IMR-90 (cell line): ENCODE measurements around the gene DENND2C. TPM values are rescaled to one million over a fixed set of nuclear protein-coding genes. Genes with fewer than 3 reads are reported as not detected.

ENCODE experiments used
- ATAC-seq: fragments of 200-7000 bp; cut with Tn5 transposase; 2 replicates; pipeline ENCODE4 v1.9.1; 2020; ENCODE audit warnings: low read depth, mild to moderate bottlenecking, moderate library complexity
- BruUV-seq: library from RNA; stranded (reverse); fragments of 400-500 nt; replicated peaks from 2 replicates; lab custom pipeline; 2021; lab: Mats Ljungman, UMichigan
- CTCF ChIA-PET: fragments of 300-600 bp; formaldehyde crosslinking; extraction: SDS; loops from one replicate; lab custom pipeline; 2021; ENCODE audit warnings: antibody characterized with exemption; lab: Yijun Ruan, JAX
- POLR2A ChIA-PET: fragments of 300-600 bp; sonication (Branson Sonifier 250); formaldehyde crosslinking; loops from one replicate; lab custom pipeline; 2022; ENCODE audit warnings: antibody characterized with exemption; ENCODE audit not compliant: unreplicated experiment; lab: Charles Lee
- DNase-seq: peaks from one replicate; pipeline ENCODE4 v3.0.0; 2013
- H2AFZ ChIP-seq: replicated peaks from 2 replicates; pipeline ENCODE3; 2013; ENCODE audit warnings: low read length, mild to moderate bottlenecking; ENCODE audit not compliant: poor library complexity
- H2AK5ac ChIP-seq: 2 replicates; pipeline ENCODE4 v1.6.1; 2013; ENCODE audit warnings: low read depth, low read length, inconsistent platforms
- H2AK9ac ChIP-seq: replicated peaks from 2 replicates; pipeline ENCODE3; 2013; ENCODE audit warnings: mild to moderate bottlenecking, low read depth, low read length, moderate library complexity; ENCODE audit not compliant: poor library complexity
- H2BK120ac ChIP-seq: 2 replicates; pipeline ENCODE4 v1.6.1; 2013; ENCODE audit warnings: low read depth, low read length, inconsistent platforms
- H2BK15ac ChIP-seq: 3 replicates; pipeline ENCODE4 v1.6.1; 2013; ENCODE audit warnings: low read depth, low read length, inconsistent platforms
- H2BK20ac ChIP-seq: 2 replicates; pipeline ENCODE4 v1.6.1; 2013; ENCODE audit warnings: low read depth, mild to moderate bottlenecking, inconsistent platforms, low read length, moderate library complexity
- H2BK5ac ChIP-seq: 2 replicates; pipeline ENCODE4 v1.6.1; 2013; ENCODE audit warnings: mild to moderate bottlenecking, low read depth, low read length, inconsistent platforms; ENCODE audit not compliant: poor library complexity, severe bottlenecking
- H3K14ac ChIP-seq: replicated peaks from 2 replicates; pipeline ENCODE4 v1.6.1; 2013; ENCODE audit warnings: low read depth, low read length, inconsistent platforms
- H3K18ac ChIP-seq: 2 replicates; pipeline ENCODE4 v1.6.1; 2013; ENCODE audit warnings: low read depth, low read length, control low read depth
- H3K23ac ChIP-seq: 2 replicates; pipeline ENCODE4 v1.6.1; 2013; ENCODE audit warnings: low read depth, low read length, inconsistent platforms
- H3K27ac ChIP-seq: 2 replicates; pipeline ENCODE4 v1.5.1; 2013; ENCODE audit warnings: mild to moderate bottlenecking, control low read depth, low read length; ENCODE audit not compliant: insufficient read depth
- H3K27me3 ChIP-seq: 2 replicates; pipeline ENCODE4 v1.6.1; 2013; ENCODE audit warnings: low read length; ENCODE audit not compliant: control insufficient read depth, insufficient read depth
- H3K36me3 ChIP-seq: 2 replicates; pipeline ENCODE4 v1.6.1; 2013; ENCODE audit warnings: low read length, mixed read lengths; ENCODE audit not compliant: control insufficient read depth, insufficient read depth
- H3K4ac ChIP-seq: 2 replicates; pipeline ENCODE4 v1.6.1; 2013; ENCODE audit warnings: low read depth, low read length, inconsistent platforms
- H3K4me1 ChIP-seq: 2 replicates; pipeline ENCODE4 v1.6.1; 2013; ENCODE audit warnings: low read length, mixed read lengths; ENCODE audit not compliant: control insufficient read depth, insufficient read depth
- H3K4me2 ChIP-seq: 2 replicates; pipeline ENCODE4 v1.6.1; 2013; ENCODE audit warnings: low read depth, mild to moderate bottlenecking, control low read depth, low read length, moderate library complexity
- H3K4me3 ChIP-seq: 2 replicates; pipeline ENCODE4 v1.5.1; 2013; ENCODE audit warnings: low read depth, mild to moderate bottlenecking, control low read depth, low read length, moderate library complexity; ENCODE audit not compliant: insufficient read depth
- H3K56ac ChIP-seq: 2 replicates; pipeline ENCODE4 v1.6.1; 2013; ENCODE audit warnings: low read length, inconsistent platforms; ENCODE audit not compliant: insufficient read depth; ENCODE audit errors: extremely low read depth
- H3K79me1 ChIP-seq, 2 experiments: 2 replicates each; pipeline ENCODE4 v1.6.1; 2013; ENCODE audit warnings: low read length in 2 of 2, inconsistent platforms in 1 of 2, low read depth in 1 of 2
- H3K9ac ChIP-seq: 2 replicates; pipeline ENCODE4 v1.6.1; 2013; ENCODE audit warnings: low read depth, low read length, control low read depth
- H3K9me1 ChIP-seq: 2 replicates; pipeline ENCODE4 v1.6.1; 2013; ENCODE audit warnings: low read length, inconsistent platforms; ENCODE audit not compliant: insufficient read depth
- H3K9me3 ChIP-seq: 2 replicates; pipeline ENCODE4 v1.6.1; 2013; ENCODE audit warnings: low read length; ENCODE audit not compliant: control insufficient read depth, insufficient read depth
- H4K20me1 ChIP-seq: 2 replicates; pipeline ENCODE4 v1.6.1; 2013; ENCODE audit warnings: low read length, inconsistent platforms; ENCODE audit not compliant: insufficient read depth
- H4K5ac ChIP-seq: 2 replicates; pipeline ENCODE4 v1.6.1; 2013; ENCODE audit warnings: mild to moderate bottlenecking, low read depth, low read length, control low read depth
- H4K8ac ChIP-seq, 2 experiments: 2 replicates each; pipeline ENCODE4 v1.6.1; 2013; ENCODE audit warnings: low read depth in 2 of 2, low read length in 2 of 2, control low read depth in 1 of 2, inconsistent platforms in 1 of 2
- H4K91ac ChIP-seq: 2 replicates; pipeline ENCODE4 v1.6.1; 2013; ENCODE audit warnings: low read depth, low read length, inconsistent platforms; ENCODE audit not compliant: insufficient read depth
- CHD1 ChIP-seq: IDR thresholded peaks from 2 replicates; pipeline ENCODE4 v1.6.1; 2012; ENCODE audit warnings: low read depth, low read length, improper control_type of control experiment
- MAFK ChIP-seq: IDR thresholded peaks from 2 replicates; pipeline ENCODE4 v1.6.1; 2012; ENCODE audit warnings: low read depth, low read length, improper control_type of control experiment
- MXI1 ChIP-seq: IDR thresholded peaks from 2 replicates; pipeline ENCODE4 v1.6.1; 2012; ENCODE audit warnings: low read depth, mild to moderate bottlenecking, low read length, moderate library complexity, borderline replicate concordance
- RFX5 ChIP-seq: IDR thresholded peaks from 2 replicates; pipeline ENCODE4 v1.8.0; 2012; ENCODE audit warnings: low read depth, mild to moderate bottlenecking, low read length, moderate library complexity
- WGBS, 2 experiments: methylation state at CpG; one replicate each; pipeline versions ENCODE4 v1.1.5 to v1.1.7; 2013; ENCODE audit warnings: missing lambda C conversion rate in 2 of 2; ENCODE audit not compliant: insufficient read length in 1 of 2; ENCODE audit errors: extremely low coverage in 2 of 2; 5-methylcytosine and 5-hydroxymethylcytosine counted together
- dilution Hi-C: fragments of 300-500 bp; cut with HindIII; formaldehyde crosslinking; loops from one replicate; pipeline ENCODE4 v1.14.3; 2018; ENCODE audit warnings: low sequenced_read_pairs; ENCODE audit not compliant: unreplicated experiment
- in situ Hi-C: fragments of 300-500 bp; cut with MboI; formaldehyde crosslinking; loops from 3 replicates; pipeline ENCODE4 v1.14.3; 2019; ENCODE audit warnings: low sequenced_read_pairs, inconsistent platforms, mixed read lengths
- intact Hi-C: fragments of 100-400 bp; cut with micrococcal nuclease; formaldehyde crosslinking; loops from 2 replicates; pipeline ENCODE4 v1.10.0; 2022
- polyA plus RNA-seq, 3 experiments: library from polyadenylated mRNA; depleted of rRNA; stranded (reverse); fragments of >200 nt; gene quantifications; 2 replicates each; pipeline ENCODE4 v1.2.3, GENCODE V29; 2012; ENCODE audit warnings: low replicate concordance in 1 of 3
- total RNA-seq: library from RNA; depleted of rRNA; stranded (reverse); fragments of >200 nt; gene quantifications from 2 replicates; pipeline ENCODE4 v1.2.3, GENCODE V29; 2012
- TF ChIP-seq, protein P1 (sequence below): fragments of 150-350 bp; IDR thresholded peaks from 2 replicates; pipeline ENCODE4 v1.6.1; 2017; ENCODE audit warnings: mild to moderate bottlenecking, antibody characterized with exemption, low read length, low read depth
- TF ChIP-seq, protein P2 (sequence below): fragments of 150-350 bp; IDR thresholded peaks from 2 replicates; pipeline ENCODE4 v1.6.1; 2016; ENCODE audit warnings: low read depth, mild to moderate bottlenecking, low read length, moderate library complexity, borderline replicate concordance

The DENND2C gene
- total and polyA plus RNA-seq, 2 of the 4 experiments (the other 2 are of a cell fraction): 0.58 to 2.2 TPM

DNA sequence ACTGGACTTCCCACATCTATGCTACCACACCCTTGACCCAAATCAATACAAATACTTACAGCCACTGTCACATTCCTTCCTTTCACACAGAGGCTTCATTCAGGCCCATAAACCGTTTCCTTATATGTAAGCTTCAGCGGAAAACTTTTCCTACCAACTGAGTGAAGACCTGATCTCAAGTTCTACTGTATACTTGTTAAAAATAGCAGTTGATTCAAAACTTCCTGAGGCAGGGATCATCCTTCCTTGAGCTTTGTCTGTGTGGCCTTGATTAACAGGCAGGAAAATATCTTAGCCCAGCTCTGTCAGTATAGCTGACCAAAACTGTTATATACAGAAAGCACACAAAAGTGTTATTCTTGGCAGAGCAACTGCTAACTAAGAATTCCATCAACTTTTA lies 42.7 kb downstream of the DENND2C start:
- H3K9me3 ChIP-seq: no peaks in the 10 kb centered on the region
- H3K14ac ChIP-seq: no peak overlapping the region
- H2AK9ac ChIP-seq: no peak overlapping the region
- H3K56ac ChIP-seq: no peak overlapping the region
- H3K4me3 ChIP-seq: no peak overlapping the region
- TF ChIP-seq, protein P1, sequence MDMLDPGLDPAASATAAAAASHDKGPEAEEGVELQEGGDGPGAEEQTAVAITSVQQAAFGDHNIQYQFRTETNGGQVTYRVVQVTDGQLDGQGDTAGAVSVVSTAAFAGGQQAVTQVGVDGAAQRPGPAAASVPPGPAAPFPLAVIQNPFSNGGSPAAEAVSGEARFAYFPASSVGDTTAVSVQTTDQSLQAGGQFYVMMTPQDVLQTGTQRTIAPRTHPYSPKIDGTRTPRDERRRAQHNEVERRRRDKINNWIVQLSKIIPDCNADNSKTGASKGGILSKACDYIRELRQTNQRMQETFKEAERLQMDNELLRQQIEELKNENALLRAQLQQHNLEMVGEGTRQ: no peak
- TF ChIP-seq, protein P2, sequence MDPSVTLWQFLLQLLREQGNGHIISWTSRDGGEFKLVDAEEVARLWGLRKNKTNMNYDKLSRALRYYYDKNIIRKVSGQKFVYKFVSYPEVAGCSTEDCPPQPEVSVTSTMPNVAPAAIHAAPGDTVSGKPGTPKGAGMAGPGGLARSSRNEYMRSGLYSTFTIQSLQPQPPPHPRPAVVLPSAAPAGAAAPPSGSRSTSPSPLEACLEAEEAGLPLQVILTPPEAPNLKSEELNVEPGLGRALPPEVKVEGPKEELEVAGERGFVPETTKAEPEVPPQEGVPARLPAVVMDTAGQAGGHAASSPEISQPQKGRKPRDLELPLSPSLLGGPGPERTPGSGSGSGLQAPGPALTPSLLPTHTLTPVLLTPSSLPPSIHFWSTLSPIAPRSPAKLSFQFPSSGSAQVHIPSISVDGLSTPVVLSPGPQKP: no peak
- no peak for TF ChIP-seq MAFK
- TF ChIP-seq CHD1: no peak
- TF ChIP-seq RFX5: no peak
- TF ChIP-seq MXI1: no peak
- no peak overlapping the region for H2AFZ ChIP-seq
- no peaks in the 10 kb centered on the region for H3K4me1 ChIP-seq
- no peak overlapping the region for H2BK120ac ChIP-seq
- H3K27ac ChIP-seq: no peak overlapping the region
- CTCF ChIA-PET: no interaction called here
- H3K27me3 ChIP-seq: no peaks in the 10 kb centered on the region
- H3K9ac ChIP-seq: no peak overlapping the region
- H3K36me3 ChIP-seq: no peaks in the 10 kb centered on the region
- POLR2A ChIA-PET: no interaction called here
- no peak overlapping the region for H4K8ac ChIP-seq
- H4K91ac ChIP-seq: no peak overlapping the region
- in situ Hi-C loops: no loop called here
- DNase-seq (no peak), ATAC-seq (no peak; the same call in 1 of the 2 replicates)
- H3K23ac ChIP-seq: no peak overlapping the region
- dilution Hi-C loops: no loop called here
- no peak overlapping the region for H3K4me2 ChIP-seq
- BruUV-seq: no TSS peak
- no peak overlapping the region for H3K18ac ChIP-seq
- no peak overlapping the region for H2AK5ac ChIP-seq
- H3K79me1 ChIP-seq: no peaks in the 10 kb centered on the region
- H2BK5ac ChIP-seq: no peak overlapping the region
- no CpG with 5 or more reads among the region's 2 CpGs for WGBS, 2 experiments
- intact Hi-C loops: no loop called here
- no peaks in the 10 kb centered on the region for H4K20me1 ChIP-seq
- no peaks in the 10 kb centered on the region for H3K9me1 ChIP-seq
- H4K5ac ChIP-seq: no peak overlapping the region
- H3K4ac ChIP-seq: no peak overlapping the region
- no peak overlapping the region for H2BK20ac ChIP-seq
- H2BK15ac ChIP-seq: no peak overlapping the region
